ENCODE results near the gene SEC14L2.
"Not testable (repeated sequence)": the region's sequence is repeated elsewhere in the genome, so short reads cannot be mapped to it uniquely, and the experiment has no call there.

Gene SEC14L2

DNA sequence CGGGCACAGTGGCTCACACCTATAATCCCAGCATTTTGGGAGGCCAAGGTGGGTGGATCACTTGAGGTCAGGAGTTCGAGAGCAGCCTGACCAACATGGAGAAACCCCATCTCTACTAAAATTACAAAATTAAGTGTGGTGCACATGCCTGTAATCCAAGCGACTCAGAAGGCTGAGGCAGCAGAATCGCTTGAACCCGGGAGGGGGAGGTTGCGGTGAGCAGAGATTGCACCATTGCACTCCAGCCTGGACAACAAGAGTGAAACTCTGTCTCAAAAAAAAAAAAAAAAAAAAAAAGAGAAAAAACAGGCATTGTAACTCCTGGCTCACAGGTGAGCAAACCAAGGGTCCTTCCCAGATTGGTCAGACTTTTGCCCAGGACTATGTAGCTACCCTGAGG, 63.7 kb downstream of the SEC14L2 start:
- not testable (repeated sequence) for DNase-seq

DNA sequence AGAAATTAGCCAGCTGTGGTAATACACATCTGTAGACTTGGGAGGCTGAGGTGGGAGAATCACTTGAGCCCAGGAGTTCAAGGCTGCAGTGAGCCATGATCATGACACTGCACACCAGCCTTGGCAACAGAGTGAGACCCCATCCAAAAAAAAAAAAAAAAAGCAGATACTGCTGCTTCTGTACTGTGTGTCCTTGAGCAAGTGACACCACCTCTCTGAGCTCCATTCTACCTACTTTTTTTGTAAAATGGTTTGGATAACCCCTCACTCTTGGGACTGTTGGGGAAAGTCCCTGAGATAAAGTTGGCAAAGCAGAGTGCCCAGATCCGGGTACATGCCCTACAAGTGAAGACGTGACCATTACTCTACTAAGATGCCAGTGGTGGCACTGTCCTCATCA, 72.3 kb downstream of the SEC14L2 start:
- DNase-seq: no peak

DNA sequence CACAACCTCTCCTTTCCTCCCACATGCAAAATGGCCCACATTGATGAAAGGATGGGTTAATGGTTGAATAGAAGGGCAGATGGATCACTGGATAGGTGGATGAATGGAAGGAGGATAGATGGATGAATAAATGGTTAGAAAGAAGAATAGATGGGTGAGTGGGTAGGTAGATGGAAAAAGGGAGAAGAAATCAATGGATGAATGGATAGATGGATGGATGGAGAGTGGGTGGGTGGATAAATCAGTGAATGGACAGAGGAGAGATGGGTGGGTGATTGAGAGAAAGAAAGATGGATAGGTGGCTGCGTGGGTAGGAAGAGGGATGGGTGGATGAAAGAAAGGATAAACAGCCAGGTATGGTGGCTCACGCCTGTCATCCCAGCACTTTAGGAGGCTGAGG, 73.8 kb downstream of the SEC14L2 start:
- DNase-seq: no peak

DNA sequence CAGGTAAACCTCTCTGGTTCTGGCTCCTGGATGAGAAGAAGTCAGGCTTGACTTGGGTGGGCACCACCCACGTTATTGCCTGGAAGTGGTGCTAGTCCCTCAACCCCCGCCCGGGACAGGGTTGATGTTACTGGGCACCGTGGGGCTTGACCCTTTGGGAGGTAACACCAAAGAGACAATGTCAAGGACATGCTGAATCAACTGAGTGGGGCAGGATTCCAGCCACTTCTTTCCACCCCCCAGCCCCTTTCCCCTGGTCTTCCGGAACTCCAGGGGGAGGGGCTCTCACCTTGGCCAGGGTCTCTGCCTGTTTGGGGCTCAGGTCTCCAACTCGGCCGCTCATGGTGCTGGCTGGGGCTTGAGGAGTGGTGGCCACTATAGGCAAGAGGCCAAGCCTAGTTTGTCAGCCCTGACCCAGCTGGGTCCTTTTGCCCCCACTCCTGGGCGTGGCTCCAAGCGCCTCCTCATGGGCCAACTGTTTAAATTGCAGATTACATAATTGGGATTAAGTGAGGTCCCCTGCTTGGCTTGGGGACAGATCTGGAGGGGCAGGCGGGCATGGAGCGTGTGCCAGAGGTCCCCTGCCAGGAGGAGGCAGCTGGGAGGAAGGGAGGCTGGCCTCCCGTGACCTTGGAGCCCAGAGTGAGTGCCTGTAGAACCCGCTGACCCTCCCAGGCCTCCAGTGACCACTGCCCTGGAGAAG, 74.9 kb downstream of the SEC14L2 start, which contains the start of gene SEC14L3:
SEC14L3 (minus strand) TSS at position 402 of the 703 bp plus-strand sequence; CDS start at position 343, 59 bp downstream.
- no peak for DNase-seq

DNA sequence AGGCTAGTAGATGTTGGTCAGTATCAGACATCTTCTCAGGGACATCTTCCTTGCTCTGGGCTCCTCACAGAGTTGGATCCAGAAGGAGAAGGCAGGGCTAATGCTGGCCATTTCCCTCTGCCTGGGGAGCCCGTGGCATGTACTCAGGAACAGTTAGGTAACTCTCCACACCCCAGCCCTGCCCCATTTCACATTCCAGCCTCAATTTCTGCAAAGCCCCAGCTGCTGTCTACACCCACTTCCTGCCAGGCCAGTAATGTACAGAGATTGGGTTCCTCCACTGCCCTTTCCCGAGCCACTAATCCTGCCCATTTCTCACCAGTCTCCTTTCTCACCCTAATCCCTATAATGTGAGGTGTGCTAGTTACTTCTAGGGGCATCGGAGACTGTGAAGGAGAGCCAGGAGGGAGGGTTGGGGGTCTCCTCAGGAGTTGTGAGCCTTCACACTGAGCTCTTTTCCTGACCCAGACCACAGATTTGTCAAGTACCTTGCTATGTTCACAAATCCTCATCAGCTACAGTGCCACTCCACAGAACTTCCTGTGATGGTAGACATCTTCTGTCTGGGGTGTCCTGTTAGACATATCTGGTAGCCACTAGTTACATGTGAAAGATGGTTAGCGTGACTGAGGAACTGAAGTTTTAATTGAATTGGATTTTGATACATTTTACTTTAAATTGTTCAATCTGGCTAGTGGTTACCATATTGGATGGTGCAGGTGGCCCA, 76.3 kb downstream of the SEC14L2 start:
- no peak for DNase-seq

DNA sequence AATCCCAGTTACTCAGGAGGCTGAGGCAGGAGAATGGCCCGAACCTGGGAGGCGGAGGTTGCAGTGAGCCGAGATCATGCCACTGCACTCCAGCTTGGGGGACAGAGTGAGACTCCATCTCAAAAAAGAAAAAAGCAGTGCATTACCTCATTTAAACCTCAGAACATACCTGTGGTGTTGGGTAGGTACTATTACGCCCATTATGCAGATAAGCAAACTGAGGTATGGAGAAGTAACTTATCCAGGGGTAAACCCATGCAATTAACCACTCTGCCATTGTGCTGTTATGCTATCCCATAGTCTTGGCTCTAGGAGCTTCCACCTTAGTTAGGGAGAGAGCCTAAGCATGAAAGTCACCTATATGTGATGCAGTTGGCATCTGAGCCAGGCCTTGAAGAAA, 77.3 kb downstream of the SEC14L2 start:
- no peak for DNase-seq
